Transverse colon (tissue), 4 donors: ENCODE data around the gene CAND2. TPM values are rescaled to one million over a fixed set of nuclear protein-coding genes. Genes with fewer than 3 reads are reported as not detected.

Source experiments
- DNase-seq: peaks from one replicate; pipeline ENCODE4 v3.0.0-alpha.2; 2019
- H3K27ac ChIP-seq, 4 donors: fragments of 200-600 bp; sonication (generic); 2 replicates each; pipeline ENCODE4 v1.5.1; 2016 to 2018; ENCODE audit warnings: inconsistent platforms in 4 of 4
- H3K27me3 ChIP-seq: fragments of 200-600 bp; sonication (generic); 2 replicates; pipeline ENCODE4 v1.5.1; 2017; ENCODE audit warnings: inconsistent platforms
- H3K36me3 ChIP-seq, 4 donors: fragments of 200-600 bp; sonication (generic); 2 replicates each; pipeline ENCODE4 v1.5.1; 2017 to 2019; ENCODE audit warnings: inconsistent platforms in 4 of 4
- H3K4me1 ChIP-seq, 4 donors: fragments of 200-600 bp; sonication (generic); 2 replicates each; pipeline ENCODE4 v1.5.1; 2017 to 2020; ENCODE audit warnings: inconsistent platforms in 4 of 4
- H3K4me3 ChIP-seq, 4 donors: fragments of 200-600 bp; sonication (generic); 1 replicate in 1 of 4; 2 replicates in 3 of 4; pipeline versions ENCODE4 v1.5.1 to v1.6.1; 2017 to 2019; ENCODE audit warnings: inconsistent platforms in 4 of 4
- H3K9me3 ChIP-seq, 2 donors: fragments of 200-600 bp; sonication (generic); 2 replicates each; pipeline ENCODE4 v1.5.1; 2017 to 2019; ENCODE audit warnings: inconsistent platforms in 2 of 2
- EP300 ChIP-seq: sonication (generic); formaldehyde crosslinking; IDR thresholded peaks from one replicate; pipeline ENCODE4 v1.6.1; 2017; ENCODE audit warnings: antibody characterized with exemption, low read depth
- POLR2A ChIP-seq: fragments of 450-650 bp; IDR thresholded peaks from one replicate; pipeline ENCODE4 v1.6.1; 2016; ENCODE audit warnings: antibody characterized with exemption, mild to moderate bottlenecking, moderate library complexity
- POLR2AphosphoS5 ChIP-seq, 3 donors: sonication (generic); formaldehyde crosslinking; IDR thresholded peaks; one replicate each; pipeline ENCODE4 v1.6.1; 2016; ENCODE audit warnings: antibody characterized with exemption in 3 of 3
- WGBS, 2 donors: methylation state at CpG; one replicate each; pipeline ENCODE4 v1.1.5; 2018; ENCODE audit warnings: low coverage in 1 of 2; 5-methylcytosine and 5-hydroxymethylcytosine counted together
- in situ Hi-C, 4 donors: fragments of 200-750 bp; cut with MboI; loops; one replicate each; pipeline versions ENCODE4 v1.15.0 to v1.15.1; 2017; ENCODE audit warnings: low sequenced_read_pairs in 3 of 4, low pct_ligation_motif_present in 1 of 4, low pct_unique_long_range_greater_than_20kb in 1 of 4
- intact Hi-C: fragments of 100-400 bp; cut with DNase I; formaldehyde crosslinking; loops from one replicate; pipeline ENCODE4 v1.15.1; 2023; ENCODE audit warnings: low total_unique reads
- total RNA-seq, 4 donors: library from RNA; depleted of rRNA; stranded (reverse); fragments of >200 nt; gene quantifications; one replicate each; pipeline ENCODE4 v1.1.0, GENCODE V29; 2016
- TF ChIP-seq, protein P1 (sequence below), 5 experiments: fragments of 200-600 bp in 3 of 5; fragments of 450-650 bp in 2 of 5; sonication (generic) in 3 of 5; IDR thresholded peaks; 1 replicate in 2 of 5; 2 replicates in 3 of 5; pipeline ENCODE4 v1.5.1; 2016 to 2017; ENCODE audit warnings: antibody characterized with exemption in 5 of 5, inconsistent platforms in 3 of 5, mild to moderate bottlenecking in 2 of 5, moderate library complexity in 1 of 5

The CAND2 gene
- total RNA-seq, 4 donors from 2014 or later: 2.7 to 18.3 (median 9.7) TPM

- H3K9me3 ChIP-seq: no peaks in the 10 kb centered on the region
Observed at GRCh38 chr3:12831301-12831866, 34.9 kb downstream of the CAND2 start.

GRCh38 chr3:12832350-12833221 is 36.1 kb downstream of the CAND2 start:
- H3K9me3 ChIP-seq: no peaks in the 10 kb centered on the region
- H3K4me1 ChIP-seq: peaks cover 0 to 4% (median 0%) of the 10 kb centered on the region in 4 donors
- no peak for DNase-seq
- intact Hi-C loops (no loop called here), in situ Hi-C loops (no loop called here)
- TF ChIP-seq POLR2AphosphoS5 (IDR thresholded peaks at IDR 0.05): no peak
- TF ChIP-seq POLR2A: no peak
- no peak for TF ChIP-seq EP300
- TF ChIP-seq, protein P1, sequence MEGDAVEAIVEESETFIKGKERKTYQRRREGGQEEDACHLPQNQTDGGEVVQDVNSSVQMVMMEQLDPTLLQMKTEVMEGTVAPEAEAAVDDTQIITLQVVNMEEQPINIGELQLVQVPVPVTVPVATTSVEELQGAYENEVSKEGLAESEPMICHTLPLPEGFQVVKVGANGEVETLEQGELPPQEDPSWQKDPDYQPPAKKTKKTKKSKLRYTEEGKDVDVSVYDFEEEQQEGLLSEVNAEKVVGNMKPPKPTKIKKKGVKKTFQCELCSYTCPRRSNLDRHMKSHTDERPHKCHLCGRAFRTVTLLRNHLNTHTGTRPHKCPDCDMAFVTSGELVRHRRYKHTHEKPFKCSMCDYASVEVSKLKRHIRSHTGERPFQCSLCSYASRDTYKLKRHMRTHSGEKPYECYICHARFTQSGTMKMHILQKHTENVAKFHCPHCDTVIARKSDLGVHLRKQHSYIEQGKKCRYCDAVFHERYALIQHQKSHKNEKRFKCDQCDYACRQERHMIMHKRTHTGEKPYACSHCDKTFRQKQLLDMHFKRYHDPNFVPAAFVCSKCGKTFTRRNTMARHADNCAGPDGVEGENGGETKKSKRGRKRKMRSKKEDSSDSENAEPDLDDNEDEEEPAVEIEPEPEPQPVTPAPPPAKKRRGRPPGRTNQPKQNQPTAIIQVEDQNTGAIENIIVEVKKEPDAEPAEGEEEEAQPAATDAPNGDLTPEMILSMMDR (IDR thresholded peaks at IDR 0.05): no peak
- peaks cover 0 to 31% (median 15%) of the 10 kb centered on the region in 4 donors for H3K36me3 ChIP-seq
- H3K27me3 ChIP-seq: no peaks in the 10 kb centered on the region
- no peak overlapping the region for H3K4me3 ChIP-seq
- no peak overlapping the region for H3K27ac ChIP-seq
- 85% methylated on average over 7 of the region's 7 CpGs; no CpG with 5 or more reads in 1 of the 2 donors for WGBS, 2 donors

More at GRCh38 chr3:12831301-12831866, 34.9 kb downstream of the CAND2 start:
- no peak overlapping the region for H3K27ac ChIP-seq
- H3K27me3 ChIP-seq: no peaks in the 10 kb centered on the region
- TF ChIP-seq POLR2A (no peak), EP300 (no peak), POLR2AphosphoS5 (IDR thresholded peaks at IDR 0.05) (no peak)
- TF ChIP-seq, protein P1 (IDR thresholded peaks at IDR 0.05): no peak
- in situ Hi-C loops: no loop called here
- H3K36me3 ChIP-seq: peaks cover 0 to 24% (median 10%) of the 10 kb centered on the region in 4 donors
- H3K4me1 ChIP-seq: no peaks in the 10 kb centered on the region
- intact Hi-C loops: no loop called here
- DNase-seq: no peak
- 79% methylated on average over 5 of the region's 5 CpGs; no CpG with 5 or more reads in 1 of the 2 donors for WGBS, 2 donors
- H3K4me3 ChIP-seq: no peak overlapping the region

GRCh38 chr3:12833222-12834161 is 37.0 kb downstream of the CAND2 start:
- no peaks in the 10 kb centered on the region for H3K27me3 ChIP-seq
- DNase-seq: no peak
- H3K4me3 ChIP-seq: no peak overlapping the region
- no peak overlapping the region for H3K27ac ChIP-seq
- in situ Hi-C loops: no loop called here
- no peak for TF ChIP-seq EP300
- TF ChIP-seq, protein P1 (IDR thresholded peaks at IDR 0.05): no peak
- no peak for TF ChIP-seq POLR2A
- no peak for TF ChIP-seq POLR2AphosphoS5 (IDR thresholded peaks at IDR 0.05)
- no peaks in the 10 kb centered on the region for H3K9me3 ChIP-seq
- H3K4me1 ChIP-seq: peaks cover 0 to 13% (median 4%) of the 10 kb centered on the region in 4 donors
- H3K36me3 ChIP-seq: peaks cover 0 to 40% (median 19%) of the 10 kb centered on the region in 4 donors
- WGBS, 2 donors: 83 to 100% methylated on average over 1 to 13 of the region's 13 CpGs
- intact Hi-C loops: no loop called here
